Testis (tissue), 3 donors: ENCODE results near the gene CERK. TPM values are rescaled to one million over a fixed set of nuclear protein-coding genes. Genes with fewer than 3 reads are reported as not detected.

Experiments
- DNase-seq: peaks from one replicate; pipeline ENCODE4 v3.0.0-alpha.2; 2019
- H3K27ac ChIP-seq, 2 donors: fragments of 200-600 bp; sonication (generic); one replicate each; pipeline ENCODE4 v1.5.1; 2019
- H3K27me3 ChIP-seq: fragments of 200-600 bp; sonication (generic); one replicate; pipeline ENCODE4 v1.5.1; 2019
- H3K36me3 ChIP-seq: fragments of 200-600 bp; sonication (generic); one replicate; pipeline ENCODE4 v1.5.1; 2017; ENCODE audit warnings: low read depth; ENCODE audit errors: missing control alignments
- H3K4me1 ChIP-seq: fragments of 200-600 bp; sonication (generic); one replicate; pipeline ENCODE4 v1.5.1; 2019
- H3K4me3 ChIP-seq, 2 donors: fragments of 200-600 bp; sonication (generic); one replicate each; pipeline ENCODE4 v1.5.1; 2017 to 2019
- H3K9me3 ChIP-seq: fragments of 200-600 bp; sonication (generic); one replicate; pipeline ENCODE4 v1.5.1; 2017
- POLR2A ChIP-seq: fragments of 450-650 bp; IDR thresholded peaks from one replicate; pipeline ENCODE4 v1.6.1; 2017; ENCODE audit warnings: antibody characterized with exemption, mild to moderate bottlenecking, moderate library complexity
- WGBS, 2 donors: methylation state at CpG; one replicate each; pipeline ENCODE4 v1.1.5; 2018; 5-methylcytosine and 5-hydroxymethylcytosine counted together
- intact Hi-C: fragments of 100-400 bp; cut with DNase I; formaldehyde crosslinking; loops from one replicate; pipeline ENCODE4 v1.15.1; 2023; ENCODE audit warnings: low total_unique reads
- polyA plus RNA-seq: library from polyadenylated mRNA; stranded (reverse); fragments of 350-450 nt; fragmentation: Illumina TruSeq; extraction: RNeasy Lipid Tissue Mini Kit (QIAGEN cat#74804); gene quantifications from one replicate; pipeline ENCODE4 v1.2.3, GENCODE V29; 2014; ENCODE audit warnings: low read depth, low replicate concordance; ENCODE audit not compliant: insufficient read depth
- total RNA-seq, 2 donors: library from RNA; depleted of rRNA; stranded (reverse); fragments of >200 nt; gene quantifications; one replicate each; pipeline ENCODE4 v1.2.3, GENCODE V29; 2016
- TF ChIP-seq, protein P1 (sequence below), 3 experiments: fragments of 450-650 bp in 2 of 3; fragments of 200-600 bp in 1 of 3; sonication (generic) in 1 of 3; IDR thresholded peaks; one replicate each; pipeline ENCODE4 v1.5.1; 2016 to 2019; ENCODE audit warnings: antibody characterized with exemption in 3 of 3, mild to moderate bottlenecking in 2 of 3, moderate library complexity in 1 of 3

The CERK gene
- total and polyA plus RNA-seq, 3 donors from 2014 or later, result 14.0 to 21.3 (median 17.0) TPM

DNA sequence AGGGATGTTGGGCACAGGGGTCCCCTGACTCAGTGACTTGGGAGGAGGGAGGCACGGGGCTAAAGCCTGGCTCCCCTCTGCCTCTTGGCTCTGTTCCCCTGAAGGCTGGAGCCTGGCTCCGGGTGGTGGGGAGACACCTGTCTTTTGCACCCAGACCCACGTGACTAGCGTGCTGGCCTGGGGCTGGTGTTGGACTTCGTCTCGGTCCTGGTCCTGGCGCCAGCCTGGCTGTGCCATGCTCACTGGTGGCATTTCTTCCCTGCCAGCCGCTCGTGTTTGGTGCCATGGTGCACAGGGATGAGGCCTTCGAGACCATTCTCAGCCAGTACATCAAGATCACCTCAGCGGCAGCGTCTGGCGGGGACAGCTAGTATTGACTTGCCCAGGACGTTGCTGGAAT lies 61.2 kb downstream of the CERK start:
- Histone ChIP-seq H3K36me3 (no peaks in the 10 kb centered on the region), H3K27me3 (no peaks in the 10 kb centered on the region), H3K4me1 (no peaks in the 10 kb centered on the region), H3K27ac (no peak overlapping the region), H3K9me3 (no peaks in the 10 kb centered on the region), H3K4me3 (no peak overlapping the region)
- no peak for DNase-seq
- WGBS, 2 donors, result 94% methylated on average over 12 to 14 of the region's 14 CpGs
- intact Hi-C loops, result no loop called here
- TF ChIP-seq POLR2A, result no peak
- TF ChIP-seq, protein P1, sequence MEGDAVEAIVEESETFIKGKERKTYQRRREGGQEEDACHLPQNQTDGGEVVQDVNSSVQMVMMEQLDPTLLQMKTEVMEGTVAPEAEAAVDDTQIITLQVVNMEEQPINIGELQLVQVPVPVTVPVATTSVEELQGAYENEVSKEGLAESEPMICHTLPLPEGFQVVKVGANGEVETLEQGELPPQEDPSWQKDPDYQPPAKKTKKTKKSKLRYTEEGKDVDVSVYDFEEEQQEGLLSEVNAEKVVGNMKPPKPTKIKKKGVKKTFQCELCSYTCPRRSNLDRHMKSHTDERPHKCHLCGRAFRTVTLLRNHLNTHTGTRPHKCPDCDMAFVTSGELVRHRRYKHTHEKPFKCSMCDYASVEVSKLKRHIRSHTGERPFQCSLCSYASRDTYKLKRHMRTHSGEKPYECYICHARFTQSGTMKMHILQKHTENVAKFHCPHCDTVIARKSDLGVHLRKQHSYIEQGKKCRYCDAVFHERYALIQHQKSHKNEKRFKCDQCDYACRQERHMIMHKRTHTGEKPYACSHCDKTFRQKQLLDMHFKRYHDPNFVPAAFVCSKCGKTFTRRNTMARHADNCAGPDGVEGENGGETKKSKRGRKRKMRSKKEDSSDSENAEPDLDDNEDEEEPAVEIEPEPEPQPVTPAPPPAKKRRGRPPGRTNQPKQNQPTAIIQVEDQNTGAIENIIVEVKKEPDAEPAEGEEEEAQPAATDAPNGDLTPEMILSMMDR (IDR thresholded peaks at IDR 0.05), result no peak

DNA sequence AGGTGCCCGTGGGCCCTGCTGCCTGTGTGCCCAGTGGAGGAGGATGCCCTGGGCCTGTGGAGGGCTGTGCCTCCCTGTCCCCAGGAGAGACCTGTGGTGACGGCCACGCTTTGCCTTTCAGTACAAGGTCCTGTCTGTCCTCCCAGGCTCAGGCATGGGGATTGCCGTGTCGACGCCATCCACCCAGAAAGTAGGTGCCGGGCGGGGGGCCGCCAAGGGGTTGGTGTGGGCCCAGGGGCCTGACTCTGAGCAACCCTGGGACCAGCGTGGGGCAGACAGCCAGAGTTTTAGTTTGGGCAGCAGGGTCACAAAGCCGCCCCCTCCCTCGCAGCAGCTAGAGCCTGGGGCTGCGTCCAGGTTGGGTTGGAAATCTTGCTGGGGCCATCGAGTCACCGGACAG lies 61.6 kb downstream of the CERK start:
- no peaks in the 10 kb centered on the region for H3K4me1 ChIP-seq
- no peak overlapping the region for H3K27ac ChIP-seq
- no peak for DNase-seq
- no peak overlapping the region for H3K4me3 ChIP-seq
- WGBS, 2 donors, result 91 to 96% methylated on average over 4 to 15 of the region's 15 CpGs
- H3K36me3 ChIP-seq, result no peaks in the 10 kb centered on the region
- H3K9me3 ChIP-seq, result no peaks in the 10 kb centered on the region
- TF ChIP-seq, protein P1 (IDR thresholded peaks at IDR 0.05), result no peak
- TF ChIP-seq POLR2A, result no peak
- H3K27me3 ChIP-seq, result no peaks in the 10 kb centered on the region
- intact Hi-C loops, result no loop called here

DNA sequence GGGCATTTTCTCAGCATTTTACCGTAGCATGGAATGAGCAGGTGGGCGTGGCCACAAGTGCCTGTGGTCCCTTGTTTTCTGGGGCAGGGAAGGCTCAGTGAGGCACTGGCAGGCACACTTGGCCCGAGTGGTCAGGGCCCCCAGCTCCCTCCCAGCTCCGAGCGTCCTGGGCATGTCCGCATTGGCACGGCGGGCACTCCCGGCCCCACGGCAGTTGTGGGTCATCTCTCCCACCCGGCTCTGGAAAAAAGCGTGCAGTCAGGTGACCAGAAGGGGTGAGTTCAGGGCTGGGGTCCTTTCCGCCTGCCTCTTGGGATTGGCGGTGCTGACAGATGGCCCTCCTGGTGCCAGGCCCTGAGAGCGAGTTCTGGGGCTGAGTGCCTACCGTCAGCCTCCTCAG lies 62.1 kb downstream of the CERK start:
- no peak overlapping the region for H3K27ac ChIP-seq
- intact Hi-C loops, result no loop called here
- 91 to 95% methylated on average over 15 to 16 of the region's 16 CpGs for WGBS, 2 donors
- H3K36me3 ChIP-seq, result no peaks in the 10 kb centered on the region
- H3K4me1 ChIP-seq, result no peaks in the 10 kb centered on the region
- no peak overlapping the region for H3K4me3 ChIP-seq
- no peak for TF ChIP-seq POLR2A
- TF ChIP-seq, protein P1 (IDR thresholded peaks at IDR 0.05), result no peak
- DNase-seq, result no peak
- H3K27me3 ChIP-seq, result no peaks in the 10 kb centered on the region
- no peaks in the 10 kb centered on the region for H3K9me3 ChIP-seq

DNA sequence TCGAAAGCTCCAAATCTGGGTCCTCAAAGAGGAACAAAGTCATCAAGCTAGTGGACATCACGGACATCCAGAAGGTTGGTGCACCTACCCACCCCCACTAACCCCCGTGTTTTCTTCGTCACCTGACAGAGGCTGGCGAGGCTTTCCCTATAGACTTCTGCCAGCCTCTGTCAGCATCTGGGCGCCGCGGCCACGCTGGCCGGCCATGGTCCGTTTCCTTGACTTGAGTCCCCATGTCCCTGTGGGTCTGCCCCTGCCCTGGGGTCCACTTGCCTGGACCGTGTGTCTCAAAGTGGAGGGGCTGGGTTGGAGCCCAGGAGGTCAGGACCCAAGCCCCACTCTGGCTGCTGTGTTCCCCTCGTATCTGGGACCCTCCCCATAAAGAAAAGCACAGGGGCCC lies 62.6 kb downstream of the CERK start:
- DNase-seq, result no peak
- WGBS, 2 donors, result 95% methylated on average over 12 to 13 of the region's 13 CpGs

DNA sequence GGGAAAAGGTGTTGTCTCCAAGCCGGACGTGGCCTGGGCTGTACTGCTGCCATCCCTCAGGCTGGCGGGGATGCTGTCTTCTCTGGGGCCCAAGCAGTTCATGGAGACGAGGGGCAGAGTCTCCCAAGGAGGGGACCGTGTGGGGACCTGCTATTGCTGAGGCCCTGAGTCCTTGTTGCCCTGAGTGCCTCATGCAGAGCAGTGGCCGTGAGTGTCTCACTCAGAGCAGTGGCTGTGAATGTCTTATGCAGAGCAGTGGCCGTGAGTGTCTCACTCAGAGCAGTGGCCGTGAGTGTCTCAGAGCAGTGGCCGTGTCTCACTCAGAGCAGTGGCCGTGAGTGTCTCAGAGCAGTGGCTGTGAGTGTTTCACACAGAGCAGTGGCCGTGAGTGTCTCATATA lies 63.1 kb downstream of the CERK start:
- H3K4me1 ChIP-seq, result no peaks in the 10 kb centered on the region
- no peak for TF ChIP-seq POLR2A
- TF ChIP-seq, protein P1 (IDR thresholded peaks at IDR 0.05), result no peak
- no peak overlapping the region for H3K4me3 ChIP-seq
- DNase-seq, result no peak
- 92 to 94% methylated on average over 5 to 11 of the region's 11 CpGs for WGBS, 2 donors
- H3K9me3 ChIP-seq, result no peaks in the 10 kb centered on the region
- intact Hi-C loops, result no loop called here
- no peaks in the 10 kb centered on the region for H3K27me3 ChIP-seq
- H3K27ac ChIP-seq, result no peak overlapping the region
- no peaks in the 10 kb centered on the region for H3K36me3 ChIP-seq

More for the DNA sequence above, 62.6 kb downstream of the CERK start:
- no peaks in the 10 kb centered on the region for H3K27me3 ChIP-seq
- no peak overlapping the region for H3K27ac ChIP-seq
- no peak overlapping the region for H3K4me3 ChIP-seq
- no peaks in the 10 kb centered on the region for H3K9me3 ChIP-seq
- H3K36me3 ChIP-seq, result no peaks in the 10 kb centered on the region
- no peaks in the 10 kb centered on the region for H3K4me1 ChIP-seq
- intact Hi-C loops, result no loop called here
- no peak for TF ChIP-seq POLR2A
- TF ChIP-seq, protein P1 (IDR thresholded peaks at IDR 0.05), result no peak
